Measurements from ENCODE around the gene TPGS2. TPM values are rescaled to one million over a fixed set of nuclear protein-coding genes. Genes with fewer than 3 reads are reported as not detected.
"Not testable (repeated sequence)": the region's sequence is repeated elsewhere in the genome, so short reads cannot be mapped to it uniquely, and the experiment has no call there.

TPGS2 gene
- total RNA-seq, 1 experiment from 2014 or later = 294 TPM

DNA sequence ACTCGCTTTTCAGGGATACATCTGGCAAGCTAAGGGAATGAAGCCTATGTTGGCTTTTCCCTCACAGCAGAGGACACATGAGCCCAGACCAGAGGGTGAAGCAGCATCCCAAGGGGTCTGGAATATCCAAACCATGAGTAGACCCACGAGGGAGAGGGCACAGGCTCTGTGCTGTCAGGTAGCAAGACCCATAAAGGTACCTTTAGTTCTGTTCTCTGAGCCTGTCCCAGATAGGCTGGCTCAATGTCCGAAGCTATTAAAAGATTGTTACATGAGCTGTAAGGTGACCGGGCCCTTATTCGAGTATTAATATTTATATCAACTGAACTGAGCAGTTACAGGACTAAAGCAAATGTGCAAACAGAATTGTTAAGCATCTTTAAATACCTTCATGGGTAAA, 52.2 kb downstream of the TPGS2 start:
- DNase-seq (ENCODE audit: low read depth) = no peak

DNA sequence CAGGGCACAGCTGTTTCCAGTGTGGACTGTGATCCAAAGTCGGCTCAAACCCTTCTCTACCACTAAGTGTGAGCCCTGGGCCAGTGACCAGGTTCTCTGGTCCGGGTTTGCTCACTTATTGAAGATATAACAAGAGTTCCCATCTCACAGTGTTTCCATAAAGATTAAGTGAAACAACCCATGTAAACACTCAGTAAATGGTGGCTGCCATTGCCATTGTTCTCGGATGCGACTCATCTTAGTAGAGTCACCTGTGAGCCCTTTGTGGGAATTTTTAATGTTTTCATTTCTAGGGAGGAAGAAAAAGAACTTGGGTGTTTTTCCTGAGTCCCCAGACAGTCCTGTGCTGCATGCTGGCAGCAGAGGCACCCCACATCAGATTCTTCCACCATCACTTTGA, 53.4 kb downstream of the TPGS2 start:
- no peak for DNase-seq (ENCODE audit: low read depth)

DNA sequence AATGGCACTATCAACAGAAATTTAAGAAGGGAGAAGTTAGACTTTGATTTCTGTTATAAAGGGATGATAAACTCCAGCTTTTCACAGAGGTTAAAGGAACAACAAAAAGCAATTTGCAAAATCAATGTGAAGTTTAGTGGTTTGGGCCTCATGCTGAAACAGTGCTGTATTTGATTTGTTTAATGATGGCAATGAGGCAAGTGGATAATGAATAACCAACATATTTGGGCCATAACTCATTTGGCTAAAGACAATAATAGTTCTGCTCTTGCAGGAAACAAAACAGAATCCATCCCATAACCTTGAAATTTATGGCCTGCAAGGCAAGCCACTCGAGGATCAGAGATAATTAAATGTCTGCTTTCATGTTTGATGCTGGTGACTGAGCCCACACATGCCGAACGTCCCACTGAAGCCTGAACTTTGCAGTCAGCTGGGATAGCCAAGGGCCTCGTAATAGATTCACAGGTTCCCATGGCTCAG, 56.5 kb downstream of the TPGS2 start:
- DNase-seq (ENCODE audit: low read depth) = no peak

DNA sequence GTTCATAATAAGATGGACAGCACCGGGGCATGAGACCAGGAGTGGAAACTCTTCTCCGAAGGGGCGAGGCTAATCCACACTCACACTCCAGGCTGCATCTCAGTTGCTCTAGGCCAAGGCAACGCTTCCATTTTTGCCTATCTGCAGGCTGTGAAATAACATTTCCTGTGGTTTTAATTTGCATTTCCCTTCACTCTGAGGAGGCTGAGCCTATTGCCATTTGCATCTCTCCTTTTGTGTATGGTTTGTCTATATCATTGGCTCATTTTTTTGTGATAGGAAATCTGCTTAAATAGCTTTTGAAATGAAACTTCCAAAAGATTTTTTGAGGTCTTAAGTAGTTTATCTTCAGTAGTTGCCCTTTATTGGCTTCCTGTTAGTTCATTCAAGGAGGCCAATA, 57.6 kb downstream of the TPGS2 start:
- no peak for DNase-seq (ENCODE audit: low read depth)

- no peak for DNase-seq (ENCODE audit: low read depth)
Observed at GRCh38 chr18:36770315-36770946, 58.4 kb downstream of the TPGS2 start.

DNA sequence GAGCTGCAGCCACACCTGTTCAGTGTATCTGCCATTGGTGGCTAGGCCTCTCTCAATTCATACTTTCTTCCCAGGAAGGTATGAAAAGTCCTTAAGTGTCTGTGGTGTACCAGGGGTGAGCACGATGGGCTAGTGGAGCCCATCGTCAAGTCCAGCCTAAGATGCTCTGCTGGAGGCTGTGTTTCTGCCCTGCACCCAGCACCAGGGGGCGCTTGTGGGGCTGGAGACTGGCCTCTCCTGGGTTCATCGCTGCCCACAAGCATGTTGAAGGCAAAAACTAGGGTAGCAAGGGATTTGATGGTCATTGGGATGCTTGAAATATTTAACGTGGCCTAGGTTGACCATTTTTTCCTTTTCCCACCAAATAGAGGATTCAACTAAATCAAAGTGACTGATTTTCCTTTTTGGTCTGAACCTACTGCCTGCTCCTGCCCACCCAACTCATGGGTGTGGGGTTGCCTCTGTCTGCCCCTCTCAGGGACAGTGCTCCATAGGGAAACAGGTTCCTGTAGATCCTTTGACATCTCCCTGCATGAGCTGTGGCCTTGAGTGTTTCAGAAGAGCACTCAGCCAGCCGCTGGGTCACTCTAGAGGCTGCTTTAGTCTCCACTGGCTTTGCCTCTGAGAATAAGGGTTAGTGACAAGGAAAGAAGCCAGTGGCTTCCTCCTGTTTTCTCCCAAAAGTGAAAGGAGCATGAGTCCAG, 59.0 kb downstream of the TPGS2 start:
- DNase-seq (ENCODE audit: low read depth) = no peak

DNA sequence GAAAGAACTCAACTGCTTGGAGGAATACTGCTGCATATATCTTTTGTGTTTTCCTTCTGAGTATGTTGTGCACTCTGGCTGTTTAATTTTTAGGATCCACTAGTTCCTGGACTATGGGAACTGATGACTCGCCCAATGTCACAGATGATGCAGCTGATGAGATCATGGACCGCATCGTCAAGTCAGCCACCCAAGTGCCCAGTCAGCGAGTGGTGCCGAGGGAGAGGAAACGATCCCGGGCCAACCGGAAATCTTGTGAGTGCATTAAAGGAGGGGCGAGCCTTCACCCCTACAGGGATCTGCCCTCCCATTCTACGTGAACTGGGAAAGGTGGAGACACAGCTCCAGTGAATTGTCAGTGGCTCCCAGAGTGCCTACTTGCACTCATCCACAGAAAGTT, 59.6 kb downstream of the TPGS2 start:
- peak; percentile 56 for DNase-seq (ENCODE audit: low read depth)

GRCh38 chr18:36766836-36767235, 62.0 kb downstream of the TPGS2 start:
- no peak for DNase-seq (ENCODE audit: low read depth)

DNA sequence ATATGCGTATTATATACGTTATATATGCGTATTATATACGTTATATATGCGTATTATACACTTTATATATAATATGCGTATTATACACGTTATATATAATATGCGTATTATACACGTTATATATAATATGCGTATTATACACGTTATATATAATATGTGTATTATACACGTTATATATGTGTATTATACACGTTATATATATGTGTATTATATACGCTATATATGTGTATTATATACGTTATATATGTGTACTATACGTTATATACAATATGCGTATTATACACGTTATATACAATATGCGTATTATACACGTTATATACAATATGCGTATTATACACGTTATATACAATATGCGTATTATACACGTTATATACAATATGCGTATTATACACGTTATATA, 65.8 kb downstream of the TPGS2 start:
- not testable (repeated sequence) for DNase-seq (ENCODE audit: low read depth)

DNA sequence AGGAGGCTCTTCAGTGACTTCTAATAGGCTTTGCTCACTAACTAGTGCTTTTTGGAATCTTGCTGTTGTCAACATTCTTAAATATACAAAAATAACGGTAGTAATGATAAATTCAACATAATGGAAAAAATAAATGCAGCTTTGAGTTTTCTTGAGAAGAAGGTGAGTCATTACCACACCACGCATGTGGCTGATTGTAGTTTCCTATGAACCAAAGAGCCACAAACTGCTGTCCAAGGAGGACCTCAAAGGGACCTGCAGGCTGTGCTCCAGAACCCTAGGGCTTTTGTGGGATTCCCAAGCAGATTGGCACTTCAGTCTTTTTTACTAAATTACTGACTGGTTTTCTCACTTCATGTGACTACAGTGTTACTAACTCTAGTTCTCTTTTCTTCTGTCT, 66.7 kb downstream of the TPGS2 start:
- peak; percentile 25 for DNase-seq (ENCODE audit: low read depth)

- no peak for DNase-seq (ENCODE audit: low read depth)
Observed at GRCh38 chr18:36761186-36761698, 67.6 kb downstream of the TPGS2 start.

DNA sequence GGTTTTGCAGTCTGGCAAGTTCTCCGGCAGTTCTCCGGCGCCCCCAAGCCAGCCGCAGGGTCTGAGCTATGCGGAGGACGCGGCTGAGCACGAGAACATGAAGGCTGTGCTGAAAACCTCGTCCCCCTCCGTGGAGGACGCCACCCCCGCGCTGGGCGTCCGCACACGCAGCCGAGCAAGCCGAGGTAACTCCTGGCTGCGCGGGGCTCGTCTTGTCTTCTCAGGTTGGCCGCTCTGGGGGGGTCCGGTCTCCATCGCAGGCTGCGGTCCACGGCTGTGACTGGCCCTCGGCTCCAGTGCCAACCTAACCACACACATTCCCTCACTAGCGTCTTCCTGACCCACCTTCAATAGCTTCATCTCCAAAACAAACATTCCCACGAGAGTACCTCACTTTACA, 68.2 kb downstream of the TPGS2 start:
- DNase-seq (ENCODE audit: low read depth) = no peak

- DNase-seq (ENCODE audit: low read depth) = no peak
Observed at GRCh38 chr18:36759167-36759776, 69.5 kb downstream of the TPGS2 start.

DNA sequence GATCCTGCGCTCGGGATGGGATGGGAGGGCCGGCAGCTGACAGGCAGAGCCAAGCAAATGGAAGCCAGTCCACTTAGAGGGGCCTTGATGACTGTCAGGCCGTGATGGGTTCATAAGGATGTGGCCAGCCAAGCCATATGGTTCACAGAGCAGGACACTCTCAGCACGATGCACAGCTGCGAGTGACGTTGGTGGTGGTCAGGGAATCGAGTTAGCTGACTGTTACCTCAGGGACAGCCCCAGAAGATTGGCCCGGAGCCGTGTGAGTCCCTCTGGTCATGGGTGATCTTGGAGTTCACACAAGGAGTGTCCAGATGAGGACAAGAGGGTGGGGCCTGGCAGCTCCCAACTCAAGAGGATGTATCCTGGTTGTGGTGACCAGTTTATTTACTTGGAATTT, 70.2 kb downstream of the TPGS2 start:
- DNase-seq (ENCODE audit: low read depth) = no peak

- no peak for DNase-seq (ENCODE audit: low read depth)
Observed at GRCh38 chr18:36757991-36758390, 70.8 kb downstream of the TPGS2 start.

- DNase-seq (ENCODE audit: low read depth) = peak; percentile 68
Observed at GRCh38 chr18:36757081-36757480, 71.7 kb downstream of the TPGS2 start.

DNA sequence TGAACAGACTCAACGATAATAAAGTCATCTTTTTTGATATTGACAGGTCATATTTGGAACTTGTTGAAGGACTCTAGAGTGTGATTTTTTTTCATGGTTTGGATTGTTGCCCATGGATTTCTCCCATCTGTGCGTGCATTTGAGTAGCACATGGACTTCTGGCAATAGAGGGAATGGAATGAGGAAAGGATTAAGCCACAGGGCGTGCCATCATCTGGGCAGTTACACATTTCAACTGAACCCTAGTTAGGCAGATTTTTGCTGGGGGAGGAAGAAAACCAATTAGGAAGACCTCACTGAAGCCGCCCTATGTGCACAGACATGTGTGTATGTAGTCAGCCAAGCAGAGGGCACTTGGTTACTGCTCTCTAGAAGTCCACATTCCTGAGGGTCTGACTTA, 72.6 kb downstream of the TPGS2 start:
- DNase-seq (ENCODE audit: low read depth) = peak; percentile 76

GRCh38 chr18:36752929-36753865, 75.6 kb downstream of the TPGS2 start:
- DNase-seq (ENCODE audit: low read depth) = peak; percentile 55

DNA sequence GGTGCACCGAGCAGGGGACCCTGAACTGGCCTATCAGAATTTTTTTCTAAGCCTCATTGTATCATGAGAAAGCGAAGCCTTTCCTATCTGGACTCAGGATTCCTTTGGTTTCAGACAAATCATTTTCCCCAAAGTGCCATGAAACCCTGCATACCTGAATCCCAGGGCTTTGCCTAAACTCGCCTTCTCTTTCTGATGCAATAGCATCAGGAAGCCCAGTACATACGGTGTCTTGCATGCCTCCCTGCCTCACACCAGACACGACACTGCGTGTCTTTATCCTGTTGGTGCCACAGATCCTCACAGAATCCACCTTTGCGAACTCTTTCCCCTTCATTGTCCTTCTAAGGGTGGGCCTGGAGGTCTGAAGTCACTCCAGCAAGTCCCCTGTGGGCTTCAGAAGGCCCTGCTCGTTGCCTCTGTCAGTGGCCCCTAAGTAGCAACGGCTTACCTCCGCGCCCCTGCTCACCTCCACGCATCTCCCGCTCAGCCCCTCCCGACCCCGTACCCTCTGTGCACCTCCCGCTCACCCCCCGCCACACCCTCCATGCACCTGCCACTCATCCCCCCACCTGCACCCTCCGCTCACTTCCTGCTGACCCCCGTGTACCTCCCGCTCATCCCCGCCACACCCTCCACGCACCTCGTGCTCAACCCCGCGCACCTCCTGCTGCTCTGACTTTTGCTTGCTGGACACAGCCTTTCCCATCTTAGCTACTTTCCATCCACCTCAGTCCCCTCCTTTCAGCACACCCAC, 83.4 kb downstream of the TPGS2 start:
- no peak for DNase-seq (ENCODE audit: low read depth)

DNA sequence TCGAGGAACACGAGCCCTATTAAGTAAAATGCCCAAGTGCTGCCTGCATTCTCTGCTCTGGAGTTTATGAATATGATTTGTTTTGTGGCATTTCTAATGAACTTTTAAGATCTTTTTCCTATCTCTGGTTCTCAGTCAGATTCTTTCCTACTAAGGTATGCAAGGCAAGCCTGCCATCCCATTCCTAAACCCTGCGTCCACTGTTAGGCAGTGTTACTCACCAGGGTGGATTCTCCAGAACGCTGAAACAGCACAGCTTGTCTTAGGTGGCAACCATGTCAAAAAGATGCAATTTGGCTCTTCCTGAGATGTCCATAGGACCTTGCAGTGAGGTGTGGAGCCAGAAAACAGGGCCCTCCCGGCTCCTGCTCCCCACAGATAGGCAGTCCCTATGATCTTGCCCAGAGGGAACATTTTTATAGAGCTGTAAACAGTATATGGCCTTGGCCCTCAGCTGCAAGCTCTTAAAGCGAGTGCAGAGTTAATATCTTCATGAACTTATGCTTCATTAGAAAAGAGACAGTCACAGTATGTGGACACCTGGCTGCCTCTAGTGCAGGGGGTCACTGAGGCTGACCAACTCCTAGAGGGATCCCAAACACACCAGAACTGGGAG, 84.4 kb downstream of the TPGS2 start:
- no peak for DNase-seq (ENCODE audit: low read depth)
